Measurements from ENCODE around the gene FTO. TPM values are rescaled to one million over a fixed set of nuclear protein-coding genes. Genes with fewer than 3 reads are reported as not detected.

Gene FTO
- total and polyA plus RNA-seq, 7 experiments from 2014 or later = 47.2 to 104 (median 58.3) TPM

- H3K9me3 Mint-ChIP-seq = peaks cover 0 to 5% (median 0%) of the 10 kb centered on the region in 11 donors
- H3K27ac ChIP-seq (ENCODE audit: low read depth, low read length) = no peak overlapping the region
These were observed 251.4 kb downstream of the FTO start for GRCh38 chr16:53955221-53955875.

GRCh38 chr16:53958341-53958880, 254.5 kb downstream of the FTO start:
- ChIA-PET CTCF (no interaction called here), POLR2A (no interaction called here)
- ATAC-seq = no peak
- H3K4me1 ChIP-seq (ENCODE audit: control insufficient read depth in 2 of 2, insufficient read depth in 2 of 2, low read length in 2 of 2) = no peaks in the 10 kb centered on the region
- Mint-ChIP-seq H3K27me3 (no peaks in the 10 kb centered on the region), H3K36me3 (peaks cover 14 to 51% (median 32%) of the 10 kb centered on the region in 5 donors), H3K4me1 (peaks cover 0 to 34% (median under 1%) of the 10 kb centered on the region in 7 donors), H3K9me3 (peaks cover 0 to 8% (median 0%) of the 10 kb centered on the region in 11 donors), H3K27ac (no peak overlapping the region), H3K4me3 (no peak overlapping the region)
- H3K27ac ChIP-seq (ENCODE audit: low read depth, low read length) = no peak overlapping the region
- no peaks in the 10 kb centered on the region for H3K27me3 ChIP-seq (ENCODE audit: control insufficient read depth in 2 of 2, insufficient read depth in 2 of 2, low read length in 2 of 2)
- no peak overlapping the region for H3K4me3 ChIP-seq (ENCODE audit: low read length)
- no peaks in the 10 kb centered on the region for H3K9me3 ChIP-seq (ENCODE audit: control insufficient read depth in 2 of 3, low read length in 3 of 3)
- no peak for DNase-seq
- no peaks in the 10 kb centered on the region for H3K36me3 ChIP-seq (ENCODE audit: control insufficient read depth in 2 of 3, insufficient read depth in 3 of 3, low read length in 3 of 3)
- intact Hi-C loops (cut with micrococcal nuclease) = no loop called here

More at GRCh38 chr16:53955221-53955875, 251.4 kb downstream of the FTO start:
- no peak overlapping the region for H3K4me3 ChIP-seq (ENCODE audit: low read length)
- Mint-ChIP-seq H3K36me3 (peaks cover 14 to 40% (median 28%) of the 10 kb centered on the region in 5 donors), H3K4me3 (no peak overlapping the region), H3K27me3 (no peaks in the 10 kb centered on the region), H3K4me1 (peaks cover 17 to 41% (median 25%) of the 10 kb centered on the region in 7 donors), H3K27ac (no peak overlapping the region)
- H3K9me3 ChIP-seq (ENCODE audit: control insufficient read depth in 2 of 3, low read length in 3 of 3) = no peaks in the 10 kb centered on the region
- no peaks in the 10 kb centered on the region for H3K36me3 ChIP-seq (ENCODE audit: control insufficient read depth in 2 of 3, insufficient read depth in 3 of 3, low read length in 3 of 3)
- intact Hi-C loops (cut with micrococcal nuclease) = no loop called here
- ChIA-PET CTCF (no interaction called here), POLR2A (no interaction called here)
- peaks cover 4 to 6% of the 10 kb centered on the region in 2 donors for H3K4me1 ChIP-seq (ENCODE audit: control insufficient read depth in 2 of 2, insufficient read depth in 2 of 2, low read length in 2 of 2)
- ATAC-seq = no peak
- H3K27me3 ChIP-seq (ENCODE audit: control insufficient read depth in 2 of 2, insufficient read depth in 2 of 2, low read length in 2 of 2) = no peaks in the 10 kb centered on the region
- no peak for DNase-seq

GRCh38 chr16:53960050-53960812, 256.3 kb downstream of the FTO start:
- DNase-seq = no peak
- Mint-ChIP-seq H3K4me1 (peaks cover 0 to 27% (median 0%) of the 10 kb centered on the region in 7 donors), H3K36me3 (peaks cover 7 to 40% (median 21%) of the 10 kb centered on the region in 5 donors), H3K27ac (no peak overlapping the region), H3K4me3 (no peak overlapping the region), H3K27me3 (no peaks in the 10 kb centered on the region), H3K9me3 (peaks cover 0 to 3% (median 0%) of the 10 kb centered on the region in 11 donors)
- POLR2A ChIA-PET = no interaction called here
- Histone ChIP-seq H3K36me3 (ENCODE audit: control insufficient read depth in 2 of 3, insufficient read depth in 3 of 3, low read length in 3 of 3) (no peaks in the 10 kb centered on the region), H3K27ac (ENCODE audit: low read depth, low read length) (no peak overlapping the region), H3K4me1 (ENCODE audit: control insufficient read depth in 2 of 2, insufficient read depth in 2 of 2, low read length in 2 of 2) (no peaks in the 10 kb centered on the region), H3K9me3 (ENCODE audit: control insufficient read depth in 2 of 3, low read length in 3 of 3) (no peaks in the 10 kb centered on the region), H3K4me3 (ENCODE audit: low read length) (no peak overlapping the region), H3K27me3 (ENCODE audit: control insufficient read depth in 2 of 2, insufficient read depth in 2 of 2, low read length in 2 of 2) (no peaks in the 10 kb centered on the region)
- ATAC-seq = no peak
- intact Hi-C loops (cut with micrococcal nuclease) = no loop called here
- CTCF ChIA-PET = no interaction called here

GRCh38 chr16:53960954-53961616, 257.1 kb downstream of the FTO start:
- ATAC-seq = no peak
- ChIA-PET CTCF (interaction anchor here (0.7 kb wide), 1 partner anchor 65 kb away, joined by 4 read pairs; no protein-coding TSS in a partner anchor), POLR2A (no interaction called here)
- H3K27me3 Mint-ChIP-seq = no peaks in the 10 kb centered on the region
- Histone ChIP-seq H3K27me3 (ENCODE audit: control insufficient read depth in 2 of 2, insufficient read depth in 2 of 2, low read length in 2 of 2) (no peaks in the 10 kb centered on the region), H3K4me1 (ENCODE audit: control insufficient read depth in 2 of 2, insufficient read depth in 2 of 2, low read length in 2 of 2) (no peaks in the 10 kb centered on the region), H3K27ac (ENCODE audit: low read depth, low read length) (no peak overlapping the region), H3K4me3 (ENCODE audit: low read length) (no peak overlapping the region), H3K36me3 (ENCODE audit: control insufficient read depth in 2 of 3, insufficient read depth in 3 of 3, low read length in 3 of 3) (no peaks in the 10 kb centered on the region), H3K9me3 (ENCODE audit: control insufficient read depth in 2 of 3, low read length in 3 of 3) (no peaks in the 10 kb centered on the region)
- no peak overlapping the region for H3K27ac Mint-ChIP-seq
- intact Hi-C loops (cut with micrococcal nuclease) = no loop called here
- DNase-seq = no peak
- H3K4me1 Mint-ChIP-seq = peaks cover 0 to 23% (median 0%) of the 10 kb centered on the region in 7 donors
- peaks cover 4 to 35% (median 16%) of the 10 kb centered on the region in 5 donors for H3K36me3 Mint-ChIP-seq
- H3K9me3 Mint-ChIP-seq = peaks cover 0 to 3% (median 0%) of the 10 kb centered on the region in 11 donors
- no peak overlapping the region for H3K4me3 Mint-ChIP-seq

GRCh38 chr16:53962041-53962440, 258.1 kb downstream of the FTO start:
- Mint-ChIP-seq H3K4me3 (no peak overlapping the region), H3K27me3 (no peaks in the 10 kb centered on the region), H3K9me3 (peaks cover 0 to 3% (median 0%) of the 10 kb centered on the region in 11 donors), H3K36me3 (peaks cover 2 to 38% (median 14%) of the 10 kb centered on the region in 5 donors), H3K4me1 (peaks cover 0 to 23% (median 0%) of the 10 kb centered on the region in 7 donors), H3K27ac (peak overlapping the region in 1 of 9 donors; percentile 20)
- POLR2A ChIA-PET = no interaction called here
- Histone ChIP-seq H3K4me3 (ENCODE audit: low read length) (no peak overlapping the region), H3K9me3 (ENCODE audit: control insufficient read depth in 2 of 3, low read length in 3 of 3) (no peaks in the 10 kb centered on the region), H3K27me3 (ENCODE audit: control insufficient read depth in 2 of 2, insufficient read depth in 2 of 2, low read length in 2 of 2) (no peaks in the 10 kb centered on the region), H3K27ac (ENCODE audit: low read depth, low read length) (no peak overlapping the region), H3K4me1 (ENCODE audit: control insufficient read depth in 2 of 2, insufficient read depth in 2 of 2, low read length in 2 of 2) (no peaks in the 10 kb centered on the region), H3K36me3 (ENCODE audit: control insufficient read depth in 2 of 3, insufficient read depth in 3 of 3, low read length in 3 of 3) (no peaks in the 10 kb centered on the region)
- CTCF ChIA-PET = no interaction called here
- no peak for DNase-seq
- ATAC-seq = no peak
- intact Hi-C loops (cut with micrococcal nuclease) = no loop called here

GRCh38 chr16:53964145-53964790, 260.3 kb downstream of the FTO start:
- Mint-ChIP-seq H3K9me3 (peaks cover 0 to 3% (median 0%) of the 10 kb centered on the region in 11 donors), H3K27me3 (no peaks in the 10 kb centered on the region), H3K36me3 (peaks cover 0 to 44% (median 9%) of the 10 kb centered on the region in 5 donors), H3K27ac (no peak overlapping the region), H3K4me3 (no peak overlapping the region), H3K4me1 (peaks cover 0 to 23% (median 0%) of the 10 kb centered on the region in 7 donors)
- no peak for ATAC-seq
- Histone ChIP-seq H3K27ac (ENCODE audit: low read depth, low read length) (no peak overlapping the region), H3K4me3 (ENCODE audit: low read length) (no peak overlapping the region), H3K27me3 (ENCODE audit: control insufficient read depth in 2 of 2, insufficient read depth in 2 of 2, low read length in 2 of 2) (no peaks in the 10 kb centered on the region), H3K36me3 (ENCODE audit: control insufficient read depth in 2 of 3, insufficient read depth in 3 of 3, low read length in 3 of 3) (no peaks in the 10 kb centered on the region), H3K4me1 (ENCODE audit: control insufficient read depth in 2 of 2, insufficient read depth in 2 of 2, low read length in 2 of 2) (no peaks in the 10 kb centered on the region), H3K9me3 (ENCODE audit: control insufficient read depth in 2 of 3, low read length in 3 of 3) (no peaks in the 10 kb centered on the region)
- CTCF ChIA-PET = no interaction called here
- no peak for DNase-seq
- POLR2A ChIA-PET = no interaction called here
- intact Hi-C loops (cut with micrococcal nuclease) = no loop called here

Measured in naive thymus-derived CD4-positive, alpha-beta T cell (primary cell).